WTC11 (cell line): ENCODE measurements around the gene PROB1. TPM values are rescaled to one million over a fixed set of nuclear protein-coding genes. Genes with fewer than 3 reads are reported as not detected.

Source experiments
- ATAC-seq: fragments of 200-7000 bp; cut with Tn5 transposase; 2 replicates; pipeline ENCODE4 v1.10.0; 2021; ENCODE audit warnings: mild to moderate bottlenecking, moderate library complexity
- CTCF ChIA-PET: fragments of 300-600 bp; sonication (Branson Sonifier 250); formaldehyde crosslinking; loops from one replicate; lab custom pipeline; 2021; ENCODE audit warnings: antibody characterized with exemption; lab: Charles Lee
- POLR2A ChIA-PET: fragments of 350-600 bp; sonication (Branson Sonifier 250); formaldehyde crosslinking; loops from one replicate; lab custom pipeline; 2021; ENCODE audit warnings: antibody characterized with exemption; lab: Charles Lee
- DNase-seq: peaks from one replicate; pipeline ENCODE4 v3.0.0; 2021; ENCODE audit warnings: low spot score
- H3K27ac Mint-ChIP-seq: 2 replicates; pipeline ENCODE4 v1.8.0; 2021; ENCODE audit warnings: mixed read lengths
- H3K27me3 Mint-ChIP-seq: 2 replicates; pipeline ENCODE4 v1.8.0; 2021; ENCODE audit warnings: low read depth, mild to moderate bottlenecking, moderate library complexity, mixed read lengths
- H3K36me3 Mint-ChIP-seq: 2 replicates; pipeline ENCODE4 v1.8.0; 2021; ENCODE audit warnings: mixed read lengths
- H3K4me1 Mint-ChIP-seq: 2 replicates; pipeline ENCODE4 v1.8.0; 2022; ENCODE audit warnings: mixed read lengths
- H3K4me3 Mint-ChIP-seq: 2 replicates; pipeline ENCODE4 v1.8.0; 2021; ENCODE audit warnings: mild to moderate bottlenecking, moderate library complexity, mixed read lengths
- H3K9me3 Mint-ChIP-seq: 2 replicates; pipeline ENCODE4 v1.8.0; 2021; ENCODE audit warnings: mixed read lengths
- ATF1 ChIP-seq: sonication (generic); formaldehyde crosslinking; IDR thresholded peaks from 2 replicates; pipeline ENCODE4 v1.8.1; 2023; ENCODE audit warnings: mild to moderate bottlenecking, moderate library complexity, missing genetic modification reagents
- EMX1 ChIP-seq: fragments of 250-450 bp; sonication (Bioruptor Pico); IDR thresholded peaks from 2 replicates; pipeline ENCODE4 v1.8.0; 2021; ENCODE audit warnings: mild to moderate bottlenecking
- FOXK1 ChIP-seq: sonication (generic); formaldehyde crosslinking; IDR thresholded peaks from 2 replicates; pipeline ENCODE4 v1.8.0; 2022; ENCODE audit warnings: mild to moderate bottlenecking, moderate library complexity, missing genetic modification reagents
- GABPB1 ChIP-seq: sonication (generic); formaldehyde crosslinking; IDR thresholded peaks from 2 replicates; pipeline ENCODE4 v1.8.1; 2023; ENCODE audit warnings: mild to moderate bottlenecking, missing genetic modification reagents
- HMGA2 ChIP-seq: fragments of 250-450 bp; sonication (Bioruptor Pico); IDR thresholded peaks from 2 replicates; pipeline ENCODE4 v1.4.0; 2021; ENCODE audit warnings: mild to moderate bottlenecking, moderate library complexity
- HMGXB4 ChIP-seq: sonication (generic); formaldehyde crosslinking; IDR thresholded peaks from 2 replicates; pipeline ENCODE4 v1.8.1; 2023; ENCODE audit warnings: mild to moderate bottlenecking, moderate library complexity, missing genetic modification reagents
- MYBL2 ChIP-seq: sonication (generic); formaldehyde crosslinking; IDR thresholded peaks from 2 replicates; pipeline ENCODE4 v1.8.1; 2023; ENCODE audit warnings: mild to moderate bottlenecking, moderate library complexity, missing genetic modification reagents
- NR2C2 ChIP-seq: sonication (generic); formaldehyde crosslinking; IDR thresholded peaks from 2 replicates; pipeline ENCODE4 v1.8.0; 2022; ENCODE audit warnings: mild to moderate bottlenecking, missing genetic modification reagents
- OVOL2 ChIP-seq: fragments of 250-450 bp; sonication (Bioruptor Pico); IDR thresholded peaks from 2 replicates; pipeline ENCODE4 v1.9.0; 2021; ENCODE audit warnings: mild to moderate bottlenecking, borderline replicate concordance
- RORB ChIP-seq: fragments of 250-450 bp; sonication (Bioruptor Pico); IDR thresholded peaks from 2 replicates; pipeline ENCODE4 v1.9.0; 2021; ENCODE audit warnings: mild to moderate bottlenecking
- TCF7 ChIP-seq: sonication (generic); formaldehyde crosslinking; IDR thresholded peaks from 2 replicates; pipeline ENCODE4 v1.8.0; 2022; ENCODE audit warnings: mild to moderate bottlenecking, low read depth, missing genetic modification reagents, moderate library complexity
- USF1 ChIP-seq: sonication (generic); formaldehyde crosslinking; IDR thresholded peaks from 2 replicates; pipeline ENCODE4 v1.8.0; 2022; ENCODE audit warnings: mild to moderate bottlenecking, missing genetic modification reagents
- ZBTB43 ChIP-seq: sonication (generic); formaldehyde crosslinking; IDR thresholded peaks from 2 replicates; pipeline ENCODE4 v1.8.1; 2023; ENCODE audit warnings: mild to moderate bottlenecking, missing genetic modification reagents
- ZNF263 ChIP-seq: sonication (generic); formaldehyde crosslinking; IDR thresholded peaks from 2 replicates; pipeline ENCODE4 v1.8.1; 2022; ENCODE audit warnings: low read depth, mild to moderate bottlenecking, moderate library complexity, missing genetic modification reagents
- ZNF671 ChIP-seq: fragments of 250-450 bp; sonication (Bioruptor Pico); IDR thresholded peaks from 2 replicates; pipeline ENCODE4 v1.8.0; 2021; ENCODE audit warnings: mild to moderate bottlenecking
- total RNA-seq: library from RNA; stranded (reverse); gene quantifications from 3 replicates; pipeline ENCODE4 v1.2.3, GENCODE V29; 2021
- TF ChIP-seq, protein P1 (sequence below): sonication (generic); formaldehyde crosslinking; IDR thresholded peaks from 2 replicates; pipeline ENCODE4 v1.8.0; 2022; ENCODE audit warnings: mild to moderate bottlenecking, missing genetic modification reagents
- TF ChIP-seq, protein P2 (sequence below): sonication (generic); formaldehyde crosslinking; IDR thresholded peaks from 2 replicates; pipeline ENCODE4 v1.8.1; 2023; ENCODE audit warnings: mild to moderate bottlenecking, missing genetic modification reagents
- TF ChIP-seq, protein P3 (sequence below): sonication (generic); formaldehyde crosslinking; IDR thresholded peaks from 2 replicates; pipeline ENCODE4 v1.8.1; 2022; ENCODE audit warnings: low read depth, missing genetic modification reagents, borderline replicate concordance
- TF ChIP-seq, protein P4 (sequence below): sonication (generic); formaldehyde crosslinking; IDR thresholded peaks from 2 replicates; pipeline ENCODE4 v1.8.1; 2022; ENCODE audit warnings: low read depth, mild to moderate bottlenecking, moderate library complexity, missing genetic modification reagents, borderline replicate concordance

Gene PROB1
- total RNA-seq, 1 experiment from 2014 or later, result 2.5 TPM

GRCh38 chr5:139413963-139414362 lies 19.1 kb upstream of the PROB1 start:
- Mint-ChIP-seq H3K4me1 (no peaks in the 10 kb centered on the region), H3K27me3 (no peaks in the 10 kb centered on the region; the same call in 1 of the 2 replicates), H3K4me3 (no peak overlapping the region), H3K36me3 (peaks cover 12% of the 10 kb centered on the region), H3K9me3 (no peaks in the 10 kb centered on the region), H3K27ac (no peak overlapping the region)
- CTCF ChIA-PET, result interaction anchor here (0.9 kb wide), 1 partner anchor 11 kb away, joined by 3 read pairs; no protein-coding TSS in a partner anchor
- ATAC-seq, result no peak
- DNase-seq, result no peak
- POLR2A ChIA-PET, result no interaction called here
- no peak for TF ChIP-seq USF1 (CRISPR knock-in tag)
- TF ChIP-seq EMX1 (CRISPR knock-in tag), result no peak
- no peak for TF ChIP-seq RORB (CRISPR knock-in tag)
- no peak for TF ChIP-seq GABPB1 (CRISPR knock-in tag)

GRCh38 chr5:139413153-139413552 lies 18.2 kb upstream of the PROB1 start:
- H3K27me3 Mint-ChIP-seq, result no peaks in the 10 kb centered on the region
- H3K4me3 Mint-ChIP-seq, result no peak overlapping the region
- no peak for ATAC-seq
- ChIA-PET POLR2A (no interaction called here), CTCF (no interaction called here)
- TF ChIP-seq, protein P1, sequence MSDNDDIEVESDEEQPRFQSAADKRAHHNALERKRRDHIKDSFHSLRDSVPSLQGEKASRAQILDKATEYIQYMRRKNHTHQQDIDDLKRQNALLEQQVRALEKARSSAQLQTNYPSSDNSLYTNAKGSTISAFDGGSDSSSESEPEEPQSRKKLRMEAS (CRISPR knock-in tag), result no peak
- TF ChIP-seq MYBL2 (CRISPR knock-in tag), result no peak
- TF ChIP-seq, protein P2, sequence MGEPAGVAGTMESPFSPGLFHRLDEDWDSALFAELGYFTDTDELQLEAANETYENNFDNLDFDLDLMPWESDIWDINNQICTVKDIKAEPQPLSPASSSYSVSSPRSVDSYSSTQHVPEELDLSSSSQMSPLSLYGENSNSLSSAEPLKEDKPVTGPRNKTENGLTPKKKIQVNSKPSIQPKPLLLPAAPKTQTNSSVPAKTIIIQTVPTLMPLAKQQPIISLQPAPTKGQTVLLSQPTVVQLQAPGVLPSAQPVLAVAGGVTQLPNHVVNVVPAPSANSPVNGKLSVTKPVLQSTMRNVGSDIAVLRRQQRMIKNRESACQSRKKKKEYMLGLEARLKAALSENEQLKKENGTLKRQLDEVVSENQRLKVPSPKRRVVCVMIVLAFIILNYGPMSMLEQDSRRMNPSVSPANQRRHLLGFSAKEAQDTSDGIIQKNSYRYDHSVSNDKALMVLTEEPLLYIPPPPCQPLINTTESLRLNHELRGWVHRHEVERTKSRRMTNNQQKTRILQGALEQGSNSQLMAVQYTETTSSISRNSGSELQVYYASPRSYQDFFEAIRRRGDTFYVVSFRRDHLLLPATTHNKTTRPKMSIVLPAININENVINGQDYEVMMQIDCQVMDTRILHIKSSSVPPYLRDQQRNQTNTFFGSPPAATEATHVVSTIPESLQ (CRISPR knock-in tag), result no peak
- TF ChIP-seq HMGXB4 (CRISPR knock-in tag), result no peak
- no peak for TF ChIP-seq TCF7
- no peak for TF ChIP-seq ZNF671
- TF ChIP-seq NR2C2 (CRISPR knock-in tag), result no peak
- no peak for TF ChIP-seq ATF1
- TF ChIP-seq ZNF263 (CRISPR knock-in tag), result no peak
- TF ChIP-seq ZBTB43, result no peak
- DNase-seq, result no peak
- H3K9me3 Mint-ChIP-seq, result no peaks in the 10 kb centered on the region
- H3K27ac Mint-ChIP-seq, result no peak overlapping the region
- peaks cover 4% of the 10 kb centered on the region; the same call in 1 of the 2 replicates for H3K36me3 Mint-ChIP-seq
- H3K4me1 Mint-ChIP-seq, result no peaks in the 10 kb centered on the region

DNA sequence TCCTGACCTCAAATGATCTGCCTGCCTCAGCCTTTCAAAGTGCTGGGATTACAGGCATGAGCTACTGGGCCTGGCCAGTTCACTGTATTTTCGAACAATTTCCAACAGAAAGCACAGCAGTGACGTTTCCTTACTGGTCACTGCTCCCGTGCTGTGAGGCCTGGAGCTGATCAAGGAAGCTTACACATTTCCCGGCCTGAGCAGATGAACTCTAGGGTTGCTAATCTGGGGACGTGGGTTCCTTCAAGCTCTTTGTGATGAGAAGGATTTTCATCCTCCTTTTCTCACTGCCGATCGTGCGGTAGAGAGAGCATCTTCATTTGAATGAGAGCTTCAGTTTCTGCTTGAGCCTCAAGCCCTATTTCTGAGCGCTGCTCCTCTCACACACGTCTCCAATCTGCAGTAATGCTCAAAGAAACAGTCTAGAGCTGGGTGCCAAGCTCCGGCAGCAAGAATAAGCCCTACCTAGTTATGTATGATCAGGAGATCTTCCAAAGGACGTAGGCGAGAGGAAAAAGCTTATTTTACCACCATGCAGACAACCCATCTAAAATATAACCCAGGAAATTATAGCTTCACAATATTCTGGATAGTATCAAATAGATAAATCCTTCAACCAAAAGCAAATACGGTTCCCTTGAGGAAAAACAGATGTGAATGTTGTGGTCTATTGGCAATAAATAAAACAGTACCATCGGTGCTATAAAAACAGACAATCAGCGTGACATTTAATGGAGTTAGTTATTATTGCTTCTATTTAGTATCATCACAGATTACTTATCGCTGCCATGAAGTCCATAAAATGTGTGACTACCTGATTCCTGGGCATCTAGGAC lies 16.3 kb upstream of the PROB1 start:
- no peak overlapping the region for H3K4me3 Mint-ChIP-seq
- no peaks in the 10 kb centered on the region for H3K9me3 Mint-ChIP-seq
- no peak for DNase-seq
- no peaks in the 10 kb centered on the region for H3K27me3 Mint-ChIP-seq
- H3K27ac Mint-ChIP-seq, result no peak overlapping the region; the same call in 1 of the 2 replicates
- peaks cover 4% of the 10 kb centered on the region; the same call in 1 of the 2 replicates for H3K36me3 Mint-ChIP-seq
- POLR2A ChIA-PET, result no interaction called here
- CTCF ChIA-PET, result interaction anchor here (0.6 to 1.7 kb wide), 5 partner anchors 8 to 172 kb away, joined by 3 to 7 read pairs (median 6); no protein-coding TSS in a partner anchor
- H3K4me1 Mint-ChIP-seq, result no peaks in the 10 kb centered on the region
- ATAC-seq, result no peak
- TF ChIP-seq OVOL2 (CRISPR knock-in tag) (no peak), NR2C2 (CRISPR knock-in tag) (no peak), FOXK1 (CRISPR knock-in tag) (no peak), HMGA2 (CRISPR knock-in tag) (no peak)
- TF ChIP-seq, protein P3, sequence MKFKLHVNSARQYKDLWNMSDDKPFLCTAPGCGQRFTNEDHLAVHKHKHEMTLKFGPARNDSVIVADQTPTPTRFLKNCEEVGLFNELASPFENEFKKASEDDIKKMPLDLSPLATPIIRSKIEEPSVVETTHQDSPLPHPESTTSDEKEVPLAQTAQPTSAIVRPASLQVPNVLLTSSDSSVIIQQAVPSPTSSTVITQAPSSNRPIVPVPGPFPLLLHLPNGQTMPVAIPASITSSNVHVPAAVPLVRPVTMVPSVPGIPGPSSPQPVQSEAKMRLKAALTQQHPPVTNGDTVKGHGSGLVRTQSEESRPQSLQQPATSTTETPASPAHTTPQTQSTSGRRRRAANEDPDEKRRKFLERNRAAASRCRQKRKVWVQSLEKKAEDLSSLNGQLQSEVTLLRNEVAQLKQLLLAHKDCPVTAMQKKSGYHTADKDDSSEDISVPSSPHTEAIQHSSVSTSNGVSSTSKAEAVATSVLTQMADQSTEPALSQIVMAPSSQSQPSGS (CRISPR knock-in tag), result no peak
- TF ChIP-seq, protein P4, sequence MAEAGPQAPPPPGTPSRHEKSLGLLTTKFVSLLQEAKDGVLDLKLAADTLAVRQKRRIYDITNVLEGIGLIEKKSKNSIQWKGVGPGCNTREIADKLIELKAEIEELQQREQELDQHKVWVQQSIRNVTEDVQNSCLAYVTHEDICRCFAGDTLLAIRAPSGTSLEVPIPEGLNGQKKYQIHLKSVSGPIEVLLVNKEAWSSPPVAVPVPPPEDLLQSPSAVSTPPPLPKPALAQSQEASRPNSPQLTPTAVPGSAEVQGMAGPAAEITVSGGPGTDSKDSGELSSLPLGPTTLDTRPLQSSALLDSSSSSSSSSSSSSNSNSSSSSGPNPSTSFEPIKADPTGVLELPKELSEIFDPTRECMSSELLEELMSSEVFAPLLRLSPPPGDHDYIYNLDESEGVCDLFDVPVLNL (CRISPR knock-in tag), result no peak
